CD14-positive monocyte (primary cell): ENCODE results near the gene RIMBP2. TPM values are rescaled to one million over a fixed set of nuclear protein-coding genes. Genes with fewer than 3 reads are reported as not detected.

Experiments
- DNase-seq, 3 donors: peaks; one replicate each; pipeline ENCODE4 v3.0.0-alpha.2; 2011 to 2022
- H2AFZ ChIP-seq: 2 replicates; pipeline ENCODE4 v1.6.0; 2012; ENCODE audit warnings: mild to moderate bottlenecking, low read depth, low read length, inconsistent platforms; ENCODE audit not compliant: insufficient read depth, poor library complexity, severe bottlenecking
- H3K27ac ChIP-seq, 2 donors: 1 replicate in 1 of 2; 2 replicates in 1 of 2; pipeline ENCODE4 v1.5.1; 2012 to 2013; ENCODE audit warnings: low read length in 2 of 2, control low read depth in 1 of 2, inconsistent platforms in 1 of 2, low read depth in 1 of 2, mild to moderate bottlenecking in 1 of 2
- H3K27me3 ChIP-seq, 2 donors: one replicate each; pipeline versions ENCODE4 v1.6.0 to v1.6.1; 2011 to 2013; ENCODE audit warnings: low read length in 2 of 2; ENCODE audit not compliant: control insufficient read depth in 2 of 2, insufficient read depth in 2 of 2
- H3K36me3 ChIP-seq, 2 donors: replicated peaks in 1 of 2; 1 replicate in 1 of 2; 2 replicates in 1 of 2; pipeline versions ENCODE4 v1.5.1 to v1.6.1; 2012 to 2013; ENCODE audit warnings: low read length in 2 of 2, control low read depth in 1 of 2, inconsistent platforms in 1 of 2, mild to moderate bottlenecking in 1 of 2; ENCODE audit not compliant: insufficient read depth in 2 of 2, control insufficient read depth in 1 of 2
- H3K4me1 ChIP-seq, 2 donors: 1 replicate in 1 of 2; 2 replicates in 1 of 2; pipeline versions ENCODE4 v1.5.1 to v1.6.1; 2012 to 2013; ENCODE audit warnings: low read length in 2 of 2, control low read depth in 1 of 2, inconsistent platforms in 1 of 2, mild to moderate bottlenecking in 1 of 2, moderate library complexity in 1 of 2; ENCODE audit not compliant: insufficient read depth in 2 of 2, control insufficient read depth in 1 of 2
- H3K4me2 ChIP-seq: replicated peaks from 2 replicates; pipeline ENCODE3; 2012; ENCODE audit warnings: low read length, moderate library complexity, mild to moderate bottlenecking; ENCODE audit not compliant: poor library complexity, severe bottlenecking; ENCODE audit errors: extremely low read depth
- H3K4me3 ChIP-seq, 3 experiments: fragments of 200-600 bp in 1 of 3; sonication (generic) in 1 of 3; replicated peaks in 1 of 3; 1 replicate in 2 of 3; 2 replicates in 1 of 3; pipeline ENCODE4 v1.5.1; 2011 to 2013; ENCODE audit warnings: low read length in 3 of 3, mild to moderate bottlenecking in 3 of 3, control low read depth in 2 of 3, low read depth in 2 of 3, inconsistent platforms in 1 of 3, moderate library complexity in 1 of 3
- H3K79me2 ChIP-seq: 2 replicates; pipeline ENCODE4 v1.6.0; 2012; ENCODE audit warnings: mild to moderate bottlenecking, control low read depth, inconsistent platforms, low read length, moderate library complexity; ENCODE audit not compliant: insufficient read depth
- H3K9ac ChIP-seq: 2 replicates; pipeline ENCODE4 v1.6.0; 2017; ENCODE audit warnings: low read length, mild to moderate bottlenecking; ENCODE audit not compliant: insufficient read depth, poor library complexity, severe bottlenecking
- H3K9me3 ChIP-seq, 2 donors: replicated peaks in 1 of 2; 1 replicate in 1 of 2; 2 replicates in 1 of 2; pipeline versions ENCODE4 v1.5.1 to v1.6.1; 2012 to 2013; ENCODE audit warnings: low read length in 2 of 2, control low read depth in 1 of 2; ENCODE audit not compliant: control insufficient read depth in 1 of 2, insufficient read depth in 1 of 2
- H4K20me1 ChIP-seq: 2 replicates; pipeline ENCODE4 v1.6.0; 2012; ENCODE audit warnings: mild to moderate bottlenecking, low read length, control low read depth, moderate library complexity; ENCODE audit not compliant: insufficient read depth
- H3K27ac Mint-ChIP-seq, 7 donors: one replicate each; pipeline ENCODE4 v1.8.0; 2020; ENCODE audit warnings: mild to moderate bottlenecking in 7 of 7, mixed read lengths in 7 of 7, moderate library complexity in 6 of 7, inconsistent platforms in 2 of 7
- H3K27me3 Mint-ChIP-seq, 3 donors: one replicate each; pipeline ENCODE4 v1.8.0; 2021 to 2022; ENCODE audit warnings: low read depth in 3 of 3, mild to moderate bottlenecking in 3 of 3, mixed read lengths in 3 of 3, moderate library complexity in 3 of 3, inconsistent platforms in 1 of 3
- H3K36me3 Mint-ChIP-seq, 2 donors: one replicate each; pipeline ENCODE4 v1.8.0; 2020; ENCODE audit warnings: mixed read lengths in 2 of 2, inconsistent platforms in 1 of 2, mild to moderate bottlenecking in 1 of 2
- H3K4me1 Mint-ChIP-seq: one replicate; pipeline ENCODE4 v1.8.0; 2020; ENCODE audit warnings: mild to moderate bottlenecking, mixed read lengths
- H3K4me3 Mint-ChIP-seq, 2 donors: one replicate each; pipeline ENCODE4 v1.8.0; 2020; ENCODE audit warnings: mild to moderate bottlenecking in 2 of 2, mixed read lengths in 2 of 2, moderate library complexity in 1 of 2
- H3K9me3 Mint-ChIP-seq, 7 donors: one replicate each; pipeline ENCODE4 v1.8.0; 2020 to 2022; ENCODE audit warnings: mixed read lengths in 7 of 7, mild to moderate bottlenecking in 6 of 7, moderate library complexity in 6 of 7, inconsistent platforms in 2 of 7
- WGBS: methylation state at CpG from one replicate; pipeline ENCODE4 v1.1.5; 2013; ENCODE audit warnings: missing lambda C conversion rate; ENCODE audit not compliant: insufficient coverage; 5-methylcytosine and 5-hydroxymethylcytosine counted together
- intact Hi-C, 2 donors: fragments of 100-400 bp; cut with micrococcal nuclease; formaldehyde crosslinking; loops; one replicate each; pipeline versions ENCODE4 v1.15.0 to v1.15.1; 2023
- polyA plus RNA-seq, 3 donors: library from polyadenylated mRNA; depleted of rRNA in 1 of 3; unstranded in 2 of 3; stranded (reverse) in 1 of 3; fragments of 300-500 nt in 2 of 3; fragments of >200 nt in 1 of 3; fragmentation: Illumina TruSeq in 2 of 3; gene quantifications; 1 replicate in 2 of 3; 2 replicates in 1 of 3; pipeline ENCODE4 v1.2.3, GENCODE V29; 2012 to 2021
- TF ChIP-seq, protein P1 (sequence below): fragments of 200-600 bp; IDR thresholded peaks from one replicate; pipeline ENCODE4 v1.8.0; 2022; ENCODE audit warnings: antibody characterized with exemption, mild to moderate bottlenecking

RIMBP2 gene
- polyA plus RNA-seq, 3 donors: not detected

DNA sequence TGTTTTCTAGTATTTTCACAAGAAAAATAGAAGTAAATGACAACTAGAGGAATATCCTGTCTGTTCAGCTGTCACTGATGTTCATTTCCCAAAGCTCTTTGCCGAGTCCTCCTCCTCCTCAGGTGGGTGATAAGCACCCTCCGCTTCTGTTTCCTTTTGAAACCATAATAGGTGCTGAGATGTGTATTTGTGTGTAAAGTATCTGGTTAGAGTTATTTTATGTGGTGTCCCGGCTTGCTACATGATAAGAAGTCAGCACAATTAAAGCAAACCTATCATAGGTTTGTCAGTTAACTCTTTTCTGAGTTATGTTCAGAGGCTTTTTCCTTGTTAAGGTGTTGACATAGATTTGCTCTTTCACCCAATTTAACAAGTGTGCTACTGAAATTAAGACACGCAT lies 296.0 kb downstream of the RIMBP2 start:
- H3K4me1 Mint-ChIP-seq: no peaks in the 10 kb centered on the region
- Histone ChIP-seq H3K4me1 (no peaks in the 10 kb centered on the region), H2AFZ (no peak overlapping the region), H3K4me3 (no peak overlapping the region), H3K27me3 (no peaks in the 10 kb centered on the region), H3K4me2 (no peak overlapping the region), H4K20me1 (no peaks in the 10 kb centered on the region), H3K9me3 (no peaks in the 10 kb centered on the region), H3K79me2 (no peaks in the 10 kb centered on the region), H3K9ac (no peak overlapping the region), H3K36me3 (no peaks in the 10 kb centered on the region), H3K27ac (no peak overlapping the region)
- TF ChIP-seq, protein P1, sequence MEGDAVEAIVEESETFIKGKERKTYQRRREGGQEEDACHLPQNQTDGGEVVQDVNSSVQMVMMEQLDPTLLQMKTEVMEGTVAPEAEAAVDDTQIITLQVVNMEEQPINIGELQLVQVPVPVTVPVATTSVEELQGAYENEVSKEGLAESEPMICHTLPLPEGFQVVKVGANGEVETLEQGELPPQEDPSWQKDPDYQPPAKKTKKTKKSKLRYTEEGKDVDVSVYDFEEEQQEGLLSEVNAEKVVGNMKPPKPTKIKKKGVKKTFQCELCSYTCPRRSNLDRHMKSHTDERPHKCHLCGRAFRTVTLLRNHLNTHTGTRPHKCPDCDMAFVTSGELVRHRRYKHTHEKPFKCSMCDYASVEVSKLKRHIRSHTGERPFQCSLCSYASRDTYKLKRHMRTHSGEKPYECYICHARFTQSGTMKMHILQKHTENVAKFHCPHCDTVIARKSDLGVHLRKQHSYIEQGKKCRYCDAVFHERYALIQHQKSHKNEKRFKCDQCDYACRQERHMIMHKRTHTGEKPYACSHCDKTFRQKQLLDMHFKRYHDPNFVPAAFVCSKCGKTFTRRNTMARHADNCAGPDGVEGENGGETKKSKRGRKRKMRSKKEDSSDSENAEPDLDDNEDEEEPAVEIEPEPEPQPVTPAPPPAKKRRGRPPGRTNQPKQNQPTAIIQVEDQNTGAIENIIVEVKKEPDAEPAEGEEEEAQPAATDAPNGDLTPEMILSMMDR: no peak
- peaks cover 0 to 1% (median 1%) of the 10 kb centered on the region in 3 donors for H3K27me3 Mint-ChIP-seq
- no peaks in the 10 kb centered on the region for H3K36me3 Mint-ChIP-seq
- no peak overlapping the region for H3K4me3 Mint-ChIP-seq
- H3K9me3 Mint-ChIP-seq: peaks cover 0 to 2% (median 0%) of the 10 kb centered on the region in 7 donors
- no CpG with 5 or more reads among the region's 4 CpGs for WGBS
- no peak for DNase-seq
- intact Hi-C loops: no loop called here
- H3K27ac Mint-ChIP-seq: no peak overlapping the region

DNA sequence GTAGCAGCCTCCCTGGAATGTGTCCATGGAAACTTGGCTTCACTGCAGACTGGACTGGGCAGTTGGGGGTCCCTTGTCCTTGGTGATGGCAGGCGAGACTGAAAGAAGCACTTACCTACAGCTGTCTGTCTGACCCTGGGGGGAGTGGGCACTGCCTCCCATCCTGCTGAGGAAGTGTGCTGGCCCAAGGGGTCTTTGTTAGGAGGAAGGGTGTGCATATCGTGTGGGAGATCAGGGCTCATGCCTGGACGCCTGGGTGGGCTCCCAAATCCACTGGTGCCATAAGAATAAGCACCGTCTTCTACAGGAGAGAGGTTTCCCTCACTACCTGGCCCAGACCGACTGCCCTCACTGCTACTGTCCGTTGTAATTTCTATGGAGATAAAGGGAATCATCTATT lies 297.0 kb downstream of the RIMBP2 start:
- Histone ChIP-seq H3K4me1 (no peaks in the 10 kb centered on the region), H3K9ac (no peak overlapping the region), H2AFZ (no peak overlapping the region), H3K4me3 (no peak overlapping the region), H3K36me3 (no peaks in the 10 kb centered on the region), H3K9me3 (no peaks in the 10 kb centered on the region), H4K20me1 (no peaks in the 10 kb centered on the region), H3K27me3 (no peaks in the 10 kb centered on the region), H3K27ac (no peak overlapping the region), H3K79me2 (no peaks in the 10 kb centered on the region), H3K4me2 (no peak overlapping the region)
- DNase-seq: no peak
- intact Hi-C loops: no loop called here
- WGBS: 58% methylated on average over 2 of the region's 6 CpGs
- Mint-ChIP-seq H3K4me1 (no peaks in the 10 kb centered on the region), H3K4me3 (no peak overlapping the region), H3K27ac (no peak overlapping the region), H3K27me3 (peaks cover 0 to 1% (median 1%) of the 10 kb centered on the region in 3 donors), H3K9me3 (no peaks in the 10 kb centered on the region), H3K36me3 (no peaks in the 10 kb centered on the region)
- TF ChIP-seq, protein P1: no peak
